GM19467 (cell line): ENCODE measurements around the gene SSU72.
A peak's percentile ranks its signal among the peaks of the same experiment; 100 is the strongest.
"Not testable (repeated sequence)": the region's sequence is repeated elsewhere in the genome, so short reads cannot be mapped to it uniquely, and the experiment has no call there.

Experiments
- ATAC-seq: cut with Tn5 transposase; IDR thresholded peaks from one replicate; pipeline ENCODE4 v1.9.1; 2021; ENCODE audit warnings: mild to moderate bottlenecking, moderate library complexity; ENCODE audit not compliant: unreplicated experiment

SSU72 gene

DNA sequence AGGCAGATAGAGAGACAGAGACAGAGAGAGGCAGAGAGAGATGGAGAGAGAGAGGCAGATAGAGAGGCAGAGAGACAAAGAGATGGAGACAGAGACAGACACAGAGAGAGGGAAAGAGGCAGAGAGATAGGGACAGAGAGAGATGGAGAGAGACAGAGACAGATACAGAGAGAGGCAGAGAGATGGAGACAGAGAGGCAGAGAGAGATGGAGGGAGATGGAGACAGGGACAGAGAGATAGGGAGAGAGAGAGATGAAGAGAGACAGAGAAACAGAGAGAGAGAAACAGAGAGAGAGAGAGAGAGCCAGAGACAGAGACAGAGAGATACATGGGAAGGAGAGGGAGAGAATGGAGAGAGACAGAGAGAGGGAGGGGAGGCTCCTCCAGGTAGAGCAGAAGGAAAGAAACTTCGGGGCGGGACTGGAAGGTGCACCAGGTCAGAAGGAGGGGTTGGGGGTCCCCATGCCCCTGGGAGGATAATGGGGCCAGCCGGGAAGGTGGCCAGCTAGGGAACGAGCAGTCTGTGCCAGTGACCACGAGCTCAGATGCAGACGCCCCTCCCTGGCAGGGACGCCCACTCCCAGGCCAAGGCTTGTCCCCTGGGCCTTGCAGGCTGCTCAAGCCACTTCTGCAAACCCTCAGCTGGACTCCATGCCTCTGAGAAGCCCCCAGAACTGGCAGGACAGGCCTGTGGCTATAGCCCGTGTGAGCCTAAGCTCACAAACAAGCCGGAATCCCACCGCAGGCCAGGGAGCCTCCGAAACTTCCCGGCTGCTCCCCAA is 22.0 kb upstream of the SSU72 start:
- ATAC-seq = no peak

DNA sequence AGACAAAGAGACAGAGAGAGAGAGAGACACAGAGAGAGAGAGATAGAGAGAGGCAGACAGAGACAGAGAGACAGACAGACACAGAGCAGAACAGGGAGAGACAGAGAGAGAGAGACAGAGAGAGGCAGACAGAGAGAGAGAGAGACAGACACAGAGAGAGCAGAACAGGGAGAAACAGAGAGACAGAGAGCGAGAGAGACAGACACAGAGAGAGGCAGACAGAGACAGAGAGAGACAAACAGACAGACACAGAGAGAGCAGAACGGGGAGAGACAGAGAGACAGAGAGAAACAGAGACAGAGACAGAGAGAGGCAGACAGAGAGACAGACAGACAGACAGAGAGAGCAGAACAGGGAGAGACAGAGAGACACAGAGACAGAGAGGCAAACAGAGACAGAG is 20.7 kb upstream of the SSU72 start:
- not testable (repeated sequence) for ATAC-seq

DNA sequence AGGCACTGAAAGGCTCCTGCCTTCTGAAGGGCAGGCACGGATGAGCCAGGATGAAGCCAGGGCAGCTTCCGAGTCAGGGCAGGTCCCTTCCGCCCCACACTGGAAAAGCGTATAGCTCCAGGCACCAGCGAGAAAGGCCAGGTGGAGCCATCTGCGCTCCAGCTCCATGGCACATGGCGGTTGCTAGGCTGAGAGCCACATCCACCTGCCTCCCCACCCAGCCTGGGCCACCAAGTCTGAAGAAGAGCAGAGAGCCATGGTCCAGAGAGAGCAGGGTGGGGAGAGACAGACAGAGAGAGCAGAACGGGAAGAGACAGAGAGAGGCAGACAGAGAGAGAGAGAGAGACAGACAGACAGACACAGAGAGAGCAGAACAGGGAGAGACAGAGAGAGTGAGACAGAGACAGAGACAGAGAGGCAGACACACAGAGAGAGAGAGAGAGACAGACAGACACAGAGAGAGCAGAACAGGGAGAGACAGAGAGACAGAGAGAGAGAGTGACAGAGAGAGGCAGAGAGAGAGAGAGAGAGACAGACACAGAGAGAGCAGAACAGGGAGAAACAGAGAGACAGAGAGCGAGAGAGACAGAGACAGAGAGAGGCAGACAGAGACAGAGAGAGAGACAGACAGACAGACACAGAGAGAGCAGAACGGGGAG is 20.1 kb upstream of the SSU72 start:
- no peak for ATAC-seq

DNA sequence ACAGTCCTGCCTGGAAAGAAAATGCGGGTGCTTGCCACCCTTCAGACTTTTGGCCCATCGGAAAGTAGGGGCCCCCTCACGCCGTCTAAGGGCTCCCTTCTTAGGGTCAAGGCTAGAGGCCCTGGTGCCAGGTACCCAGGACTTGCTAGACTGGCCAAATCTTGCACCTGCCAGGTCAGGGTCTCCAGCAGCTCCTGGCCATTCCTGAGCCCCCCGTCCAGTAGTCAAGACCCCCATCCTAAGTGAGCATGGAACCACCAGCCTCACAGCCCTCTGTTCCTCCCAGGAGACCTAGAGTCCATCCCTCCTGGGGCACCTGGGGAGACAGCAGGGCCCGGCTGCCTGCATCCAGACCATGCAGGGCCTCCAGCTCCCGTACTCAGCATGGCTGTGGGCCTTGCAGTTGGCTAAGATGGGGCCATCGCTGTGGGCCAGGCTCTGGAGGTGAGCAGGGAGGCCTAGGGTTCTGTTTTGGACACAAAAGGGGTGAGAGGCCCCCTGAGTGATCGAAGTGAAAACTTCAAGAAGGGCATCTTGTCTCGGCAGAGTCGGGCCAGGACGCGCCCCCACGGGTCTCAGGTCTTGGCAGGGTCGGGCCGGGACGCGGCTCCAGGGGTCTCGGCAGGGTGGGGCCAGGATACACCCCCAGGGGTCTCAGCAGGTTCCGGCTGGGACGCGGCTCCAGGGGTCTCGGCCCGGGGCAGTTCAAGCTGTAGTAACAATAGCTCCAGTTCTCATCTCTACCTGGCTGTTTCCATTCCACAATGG is 19.4 kb upstream of the SSU72 start:
- no peak for ATAC-seq

DNA sequence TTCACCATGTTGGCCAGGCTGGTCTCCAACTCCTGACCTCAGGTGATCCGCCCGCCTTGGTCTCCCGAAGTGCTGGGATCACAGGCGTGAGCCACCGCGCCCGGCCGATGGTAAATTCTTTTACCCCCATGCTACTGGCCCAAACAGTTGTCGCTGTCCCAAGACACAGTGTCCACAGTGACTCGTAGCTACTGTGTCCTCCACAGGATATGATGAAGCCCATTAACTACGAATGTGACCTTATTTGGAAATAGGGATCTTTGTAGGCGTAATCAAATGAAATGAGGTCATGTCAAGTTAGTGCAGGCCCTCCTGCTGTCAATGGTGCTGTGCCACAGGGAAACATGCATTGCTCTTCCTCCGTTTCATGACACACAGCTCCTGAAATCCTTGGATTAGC is 16.8 kb upstream of the SSU72 start:
- ATAC-seq = no peak

DNA sequence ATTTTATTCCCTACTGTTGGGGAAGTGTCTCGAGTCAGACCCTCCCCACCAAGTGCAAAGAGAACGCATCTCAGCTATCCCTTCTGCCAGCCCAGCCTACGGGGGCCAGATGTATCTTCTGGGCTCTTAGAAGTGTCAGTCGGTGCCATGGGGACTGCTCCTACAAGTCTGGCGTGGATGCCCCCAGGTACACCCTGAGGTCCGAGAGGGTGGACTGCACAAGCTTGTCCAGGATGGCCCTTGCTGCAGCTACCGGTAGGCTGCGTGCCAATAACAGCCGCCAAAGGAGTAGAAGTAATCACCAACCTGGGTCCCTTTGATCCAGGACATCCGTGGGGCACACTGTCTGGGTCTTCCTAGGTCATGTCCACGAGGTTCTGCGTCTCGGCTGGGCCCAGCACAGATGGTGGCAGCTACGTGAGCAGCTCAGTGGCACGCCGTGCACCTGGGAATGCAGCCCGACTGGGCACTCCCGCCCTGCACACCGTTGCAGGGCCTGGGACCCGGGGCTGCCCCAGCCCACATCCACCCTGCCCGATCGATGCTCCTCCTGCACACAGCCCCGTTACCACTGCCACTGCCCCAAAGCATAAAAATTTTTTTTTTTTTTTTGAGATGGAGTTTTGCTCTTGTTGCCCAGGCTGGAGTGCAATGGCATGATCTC is 8.8 kb upstream of the SSU72 start:
- no peak for ATAC-seq

DNA sequence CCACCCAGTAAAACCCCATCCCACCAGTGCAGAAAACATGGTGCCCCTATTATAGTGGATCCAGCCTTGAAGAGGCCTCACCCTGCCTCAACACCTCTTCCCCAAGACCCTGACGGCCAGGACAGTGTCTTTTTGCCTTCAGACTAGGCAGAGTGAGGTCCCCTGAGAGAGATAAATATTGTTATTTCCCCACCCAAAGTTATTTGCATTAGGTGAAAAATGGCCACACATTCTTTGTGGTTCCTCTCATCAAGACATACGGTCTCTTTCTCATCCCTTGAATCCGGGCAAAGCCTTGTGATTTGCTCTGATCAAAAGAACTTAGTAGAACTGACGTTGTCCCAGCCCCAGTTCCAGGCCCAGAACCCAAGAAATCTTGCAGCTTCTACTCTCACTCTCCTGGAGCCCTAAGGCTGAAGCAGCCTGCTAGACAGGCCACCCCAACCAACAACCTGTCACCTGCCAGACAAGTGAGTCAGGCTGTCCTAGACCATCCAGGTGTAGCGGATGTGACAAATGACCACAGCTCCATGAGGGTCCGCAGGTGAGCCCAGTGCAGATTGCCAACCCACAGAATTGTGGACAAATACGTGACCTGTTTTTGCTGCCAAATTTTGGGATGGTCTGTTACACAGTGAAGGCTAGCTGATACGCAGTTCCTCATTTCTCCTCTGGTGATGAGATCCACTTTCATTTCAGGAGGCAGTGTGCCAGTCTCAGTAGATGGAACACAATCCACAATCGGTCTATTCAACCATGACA is 8.1 kb upstream of the SSU72 start:
- ATAC-seq = no peak

DNA sequence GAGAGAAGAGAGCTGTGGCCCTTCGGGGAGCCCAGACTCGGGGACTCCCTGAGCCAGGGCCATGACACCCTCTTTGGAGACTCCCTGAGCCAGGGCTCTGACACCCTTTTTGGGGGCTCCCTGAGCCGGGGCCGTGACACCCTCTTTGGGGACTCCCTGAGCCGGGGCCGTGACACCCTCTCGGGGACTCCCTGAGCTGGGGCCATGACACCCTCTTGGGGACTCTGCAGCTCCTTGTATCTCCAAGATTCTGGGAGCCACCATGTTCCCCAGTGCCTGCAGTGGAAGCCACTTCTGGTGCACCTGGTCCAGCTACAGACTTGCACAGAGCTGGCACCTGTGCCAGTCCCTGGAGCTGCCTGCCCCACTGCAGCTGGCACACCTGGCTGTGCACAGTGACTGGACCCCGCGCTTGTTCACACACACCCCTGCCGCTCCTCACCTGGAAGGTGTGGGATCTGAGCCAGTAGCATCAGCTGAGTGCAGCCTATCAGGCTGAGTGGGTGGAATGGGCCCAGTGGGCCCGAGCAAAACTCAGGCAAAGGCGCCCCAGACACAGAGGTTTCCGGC is 3.8 kb upstream of the SSU72 start:
- ATAC-seq = no peak

DNA sequence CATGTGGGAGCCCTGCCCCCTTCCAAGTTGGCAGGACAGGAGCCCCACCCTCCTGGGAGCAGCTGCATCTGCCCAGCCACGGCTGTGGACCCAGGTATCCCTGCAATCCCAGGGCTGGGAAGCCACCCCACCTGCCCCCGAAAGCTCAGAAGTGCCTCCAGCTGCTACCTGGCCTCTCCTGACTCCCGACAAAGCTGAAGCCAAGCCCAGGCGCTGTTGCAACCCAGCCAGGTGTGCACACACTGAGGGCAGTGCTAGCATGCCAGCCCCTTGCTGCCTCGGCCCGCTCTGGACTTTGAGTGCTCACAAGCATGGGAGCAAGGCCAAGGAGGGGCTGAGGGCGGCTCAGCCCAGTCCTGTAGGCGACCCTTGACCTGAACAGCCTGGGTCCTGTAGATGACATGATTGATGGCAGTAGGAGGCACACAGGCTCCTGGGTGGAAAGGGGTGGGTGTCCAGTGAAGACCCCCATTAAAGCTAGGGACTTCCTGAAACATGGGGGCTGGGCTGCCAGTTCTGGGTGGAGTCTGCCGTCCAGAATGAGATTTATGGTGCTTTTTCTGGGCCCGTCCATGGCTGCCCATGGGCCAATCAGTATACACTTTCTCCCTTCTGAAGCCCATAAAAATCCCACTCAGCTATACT is 2.8 kb upstream of the SSU72 start:
- ATAC-seq = no peak

DNA sequence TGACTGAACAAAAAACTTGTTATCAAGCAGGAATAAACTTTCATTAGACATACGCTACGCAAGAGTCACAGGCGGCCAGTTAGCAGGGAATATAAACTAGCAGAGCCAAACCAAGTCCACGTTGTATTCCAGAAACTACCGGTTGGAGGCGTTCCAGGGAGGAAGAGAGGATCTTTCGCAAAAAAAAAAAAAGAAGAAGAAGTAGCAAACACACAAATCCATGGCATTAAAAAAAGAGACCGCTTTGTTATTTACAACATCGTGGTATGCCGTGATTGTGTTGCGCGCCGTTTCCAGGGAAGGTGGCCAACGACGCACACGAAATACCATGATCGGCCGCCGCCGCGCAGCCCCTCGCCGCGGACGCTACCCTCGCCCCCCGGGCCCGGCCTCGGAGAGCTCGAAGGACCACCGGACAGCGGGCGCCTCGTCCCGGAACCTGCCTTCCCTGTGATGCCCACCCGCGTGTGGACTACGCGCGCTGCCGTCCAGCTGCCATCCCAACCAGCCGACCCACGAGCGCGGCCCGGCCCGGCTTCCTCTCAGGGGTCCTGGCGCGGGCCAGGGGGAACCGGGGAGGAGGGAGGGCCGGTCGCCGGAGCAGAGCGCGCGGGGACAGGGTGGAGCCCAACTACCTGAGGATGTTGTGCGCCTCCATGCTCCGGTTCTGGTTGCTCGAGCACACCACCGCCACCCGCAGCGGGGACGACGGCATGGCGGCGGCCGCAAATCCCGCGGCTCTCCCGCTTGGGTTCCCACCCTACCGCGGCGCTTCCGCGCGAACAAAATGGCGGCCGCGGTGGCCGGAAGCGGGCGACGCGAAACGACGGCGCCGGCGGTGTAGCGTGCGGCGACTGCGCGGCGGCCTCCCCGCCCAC is 581 bp downstream of the SSU72 start:
- peak; percentile 53 for ATAC-seq

DNA sequence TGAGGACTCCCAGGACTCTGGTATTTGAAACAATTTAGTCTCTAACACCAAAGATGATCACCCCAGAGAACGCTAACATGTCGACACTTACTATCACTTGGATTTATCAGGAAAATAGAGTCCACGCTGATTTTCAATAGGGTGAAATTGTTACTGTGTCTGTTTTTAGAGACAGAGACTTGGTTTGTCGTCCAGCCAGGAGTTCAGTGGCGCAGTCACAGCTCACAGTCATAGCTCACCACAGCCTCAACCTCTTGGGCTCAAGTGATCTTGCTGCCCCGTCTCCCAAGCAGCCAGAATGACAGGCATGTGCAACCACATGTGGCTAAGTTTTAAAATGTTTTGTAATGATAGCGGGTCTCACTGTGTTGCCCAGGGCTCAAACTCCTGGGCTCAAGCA is 5.3 kb downstream of the SSU72 start:
- ATAC-seq = no peak

DNA sequence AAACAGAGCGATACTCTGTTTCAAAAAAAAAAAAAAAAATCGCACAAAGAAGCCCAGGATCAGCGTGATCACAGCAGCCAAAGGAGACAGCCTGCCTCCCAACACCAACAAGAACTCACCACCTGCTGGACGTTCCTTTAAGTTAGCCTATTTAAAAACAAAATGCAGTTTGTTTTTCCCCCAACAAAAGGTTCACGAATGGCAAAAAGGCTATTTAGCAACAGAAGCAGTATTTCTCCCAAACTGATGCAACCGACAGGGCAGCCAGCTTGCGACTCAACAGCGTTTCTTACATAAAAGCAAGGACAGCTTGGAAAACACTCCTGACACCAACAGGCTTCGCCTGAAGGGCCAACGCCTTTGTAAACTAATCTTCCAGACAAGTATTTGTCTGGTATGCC is 6.8 kb downstream of the SSU72 start:
- no peak for ATAC-seq

DNA sequence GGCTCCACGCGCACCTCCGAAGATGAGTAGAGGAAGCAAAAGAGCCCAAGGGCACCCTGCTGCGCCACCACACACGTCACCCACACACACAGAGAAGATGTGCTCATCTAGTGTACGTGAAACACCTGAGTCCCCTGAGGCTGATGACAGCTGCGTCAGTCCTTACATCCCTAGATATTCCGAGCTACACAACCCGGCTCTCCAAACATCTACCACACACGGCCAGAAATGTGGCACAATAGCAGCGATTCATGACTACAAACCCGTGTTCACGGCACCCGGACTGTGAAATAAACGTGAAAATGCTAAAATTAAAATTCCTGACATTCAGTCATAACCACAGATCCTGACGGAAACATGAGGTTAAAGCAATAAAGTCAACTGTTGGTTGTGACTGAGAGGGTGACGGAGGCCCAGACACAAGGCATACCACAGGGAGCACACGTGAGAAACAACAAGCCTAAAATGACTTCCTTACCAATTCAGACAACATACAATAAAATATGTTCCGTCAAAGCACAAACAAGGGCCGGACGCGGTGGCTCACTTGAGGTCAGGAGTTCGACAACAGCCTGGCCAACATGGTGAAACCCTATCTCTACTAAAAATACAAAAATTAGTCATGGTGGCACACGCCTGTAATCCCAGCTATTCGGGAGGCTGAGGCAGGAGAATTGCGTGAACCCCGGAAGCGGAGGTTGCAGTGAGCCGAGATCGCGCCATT is 7.3 kb downstream of the SSU72 start:
- no peak for ATAC-seq

DNA sequence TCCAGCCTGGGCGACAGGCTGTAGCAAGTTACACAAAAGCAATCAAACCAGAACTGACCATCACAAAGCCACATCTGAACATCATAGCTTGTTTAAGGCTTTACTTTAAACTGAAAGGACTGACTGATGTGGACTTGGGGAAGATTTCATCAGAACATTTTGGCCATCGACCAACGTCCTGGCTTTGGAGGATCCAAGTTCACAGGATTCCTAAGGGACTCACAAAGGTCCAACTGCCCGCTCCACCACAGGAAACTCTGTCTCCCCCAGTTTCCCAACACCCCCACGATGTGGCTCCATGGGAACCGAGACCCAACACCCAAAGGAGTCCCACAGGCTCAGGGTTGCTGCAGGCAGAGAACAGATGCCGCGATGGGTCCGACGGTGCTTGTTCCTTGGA is 9.3 kb downstream of the SSU72 start:
- no peak for ATAC-seq

DNA sequence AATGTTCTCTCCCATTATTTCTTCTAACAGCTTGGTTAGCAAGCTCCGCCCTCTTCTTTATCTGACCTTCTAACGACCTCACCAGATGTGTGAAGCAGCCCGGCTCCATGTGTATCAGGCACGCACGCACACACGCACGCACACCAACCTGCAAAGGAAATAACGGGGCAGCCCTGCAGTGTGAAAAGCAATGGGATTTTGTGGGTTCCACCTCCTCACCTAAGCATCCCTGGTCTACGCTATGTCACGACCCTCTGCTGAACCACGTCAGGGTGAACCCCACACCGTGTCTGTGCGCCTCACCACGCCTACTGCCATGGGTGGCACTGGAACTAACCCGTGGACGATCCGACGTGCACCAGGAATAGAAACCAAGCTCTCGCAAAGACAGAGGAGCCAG is 10.4 kb downstream of the SSU72 start:
- no peak for ATAC-seq

DNA sequence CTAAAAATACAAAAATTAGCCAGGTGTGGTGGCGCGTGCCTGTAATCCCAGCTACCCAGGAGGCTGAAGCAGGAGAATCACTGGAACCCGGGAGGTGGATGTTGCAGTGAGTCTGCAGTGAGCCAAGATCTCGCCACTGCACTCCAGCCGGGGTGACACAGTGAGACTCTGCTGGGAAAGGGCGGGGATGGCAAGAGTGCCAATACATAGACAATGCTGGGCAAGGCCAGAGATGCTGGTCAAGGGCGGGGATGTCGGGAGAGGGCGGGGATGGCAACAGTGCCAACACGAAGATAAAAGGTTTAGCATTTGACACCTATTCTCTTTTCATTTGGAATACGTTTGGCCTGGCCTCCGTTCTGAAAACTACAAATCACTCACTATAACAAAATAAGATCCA is 11.0 kb downstream of the SSU72 start:
- no peak for ATAC-seq

DNA sequence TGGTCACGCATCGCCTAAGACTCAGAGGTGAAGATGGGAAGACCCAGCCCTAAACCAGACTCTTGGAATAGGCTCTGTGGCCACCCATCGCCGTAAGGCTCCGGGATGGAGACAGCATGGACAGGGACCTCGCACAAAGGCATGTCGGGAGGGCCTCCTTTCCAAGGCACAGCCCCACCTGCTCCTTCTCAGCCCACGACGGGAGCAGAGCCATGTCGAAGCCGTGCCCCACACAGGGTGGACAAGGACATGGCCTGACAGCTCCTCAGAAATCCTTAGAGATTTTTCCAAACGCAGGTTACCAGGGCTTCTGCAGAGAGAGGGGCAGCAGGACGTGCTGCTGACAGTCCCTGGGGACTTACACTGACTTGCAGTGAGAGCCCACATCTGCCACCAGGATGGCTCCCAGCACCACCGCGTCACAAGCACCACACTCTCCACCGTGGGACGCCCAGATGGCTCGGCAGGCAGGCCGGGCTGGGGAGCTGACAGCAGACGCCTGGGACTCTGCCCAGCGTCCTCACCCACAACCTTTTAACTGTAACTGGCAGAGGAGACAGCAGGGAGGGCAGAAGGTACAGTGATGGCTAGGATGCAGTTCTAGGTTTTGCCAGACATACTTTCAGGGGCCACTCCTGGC is 12.0 kb downstream of the SSU72 start:
- ATAC-seq = no peak
